Inferior parietal cortex (tissue), 1 donor: Measurements from ENCODE around the gene CYP2C19.
"Not testable (repeated sequence)": the region's sequence is repeated elsewhere in the genome, so short reads cannot be mapped to it uniquely, and the experiment has no call there.

ENCODE experiments used
- DNase-seq: peaks from one replicate; pipeline ENCODE4 v3.0.0-alpha.2; 2016; ENCODE audit errors: extremely low spot score

The CYP2C19 gene

GRCh38 chr10:94879214-94879613 lies 116.7 kb downstream of the CYP2C19 start:
- DNase-seq = no peak

GRCh38 chr10:94889123-94889522 lies 126.6 kb downstream of the CYP2C19 start:
- no peak for DNase-seq

GRCh38 chr10:94890264-94891022 lies 128.0 kb downstream of the CYP2C19 start:
- DNase-seq = no peak

- not testable (repeated sequence) for DNase-seq
Measured at GRCh38 chr10:94898414-94898813, 135.9 kb downstream of the CYP2C19 start.

- no peak for DNase-seq
Measured at GRCh38 chr10:94902080-94902479, 139.6 kb downstream of the CYP2C19 start.

- no peak for DNase-seq
Measured at GRCh38 chr10:94902570-94902969, 140.1 kb downstream of the CYP2C19 start.
